Pancreas (tissue), 10 donors: ENCODE results near the gene TAB3. TPM values are rescaled to one million over a fixed set of nuclear protein-coding genes. Genes with fewer than 3 reads are reported as not detected.
"Not testable (repeated sequence)": the region's sequence is repeated elsewhere in the genome, so short reads cannot be mapped to it uniquely, and the experiment has no call there.

Experiments used
- ATAC-seq, 4 donors: fragments of 200-7000 bp; cut with Tn5 transposase; one replicate each; pipeline versions ENCODE4 v1.8.0 to v1.9.1; 2020; ENCODE audit warnings: mild to moderate bottlenecking in 4 of 4, moderate library complexity in 4 of 4
- DNase-seq, 6 donors: peaks; one replicate each; pipeline ENCODE4 v3.0.0-alpha.2; 2020
- FAIRE-seq: peaks from 2 replicates; lab custom pipeline; 2012; peaks lifted over from hg19 to GRCh38; lab: Jason Lieb, UNC
- H3K27ac ChIP-seq, 4 donors: fragments of 200-600 bp; sonication (generic); 1 replicate in 3 of 4; 2 replicates in 1 of 4; pipeline versions ENCODE4 v1.5.0 to v1.8.0; 2020
- H3K27me3 ChIP-seq, 4 donors: fragments of 200-600 bp; one replicate each; pipeline ENCODE4 v1.8.0; 2021
- H3K36me3 ChIP-seq, 3 donors: fragments of 200-600 bp; sonication (generic) in 1 of 3; one replicate each; pipeline versions ENCODE4 v1.5.0 to v1.8.0; 2020 to 2021
- H3K4me1 ChIP-seq, 3 donors: fragments of 200-600 bp; one replicate each; pipeline ENCODE4 v1.8.0; 2021
- H3K4me3 ChIP-seq, 4 donors: fragments of 200-600 bp; sonication (generic) in 2 of 4; one replicate each; pipeline versions ENCODE4 v1.5.0 to v1.8.0; 2020 to 2021
- H3K9me3 ChIP-seq, 4 donors: fragments of 200-600 bp; one replicate each; pipeline ENCODE4 v1.8.0; 2021
- CTCF ChIP-seq, 4 donors: fragments of 200-600 bp; sonication (generic) in 3 of 4; IDR thresholded peaks; one replicate each; pipeline versions ENCODE4 v1.5.0 to v1.8.0; 2021; ENCODE audit warnings: antibody characterized with exemption in 4 of 4
- WGBS, 2 donors: extraction: QIAGEN DNeasy Blood & Tissue Kit; methylation state at CpG; one replicate each; pipeline ENCODE4 v1.1.7; 2013; 5-methylcytosine and 5-hydroxymethylcytosine counted together
- intact Hi-C, 3 donors: fragments of 100-400 bp; cut with DNase I; formaldehyde crosslinking; loops; one replicate each; pipeline versions ENCODE4 v1.11.1 to v1.14.2; 2022
- polyA plus RNA-seq, 2 donors: library from polyadenylated mRNA; stranded (reverse); fragments of 200-250 nt; gene quantifications; one replicate each; pipeline ENCODE4 v1.2.3, GENCODE V29; 2013
- total RNA-seq, 6 donors: library from RNA; stranded (reverse); fragmentation: NEBNext Ultra II Directional in 4 of 6; extraction: Animal tissue kit (Norgen Biotek cat#: 25700) in 4 of 6; gene quantifications; one replicate each; pipeline versions ENCODE4 v1.2.1 to v1.2.4, GENCODE V29; 2021 to 2023
- donor health status: healthy with polysubstance abuse.
- donor health status: DM: no; HTN: no; CAD: no; lungs with moderate emphysema.
- donor health status: DM: no; HTN: no; CAD: no.
- donor health status: control.
- donor health status: control.
- donor health status: Bipolar disorder and iron deficiency.
- donor health status: DM: yes; HTN: yes; CAD: no.
- donor health status: DM: no; HTN: no; CAD: no.
- donor health status: DM: no; HTN: no; CAD: no.
- donor health status: DM: yes; HTN: yes; CAD: no.

Gene TAB3
- total and polyA plus RNA-seq, 8 donors: 10.2 to 17.3 (median 13.7) TPM

GRCh38 chrX:30798810-30799209 is 90.2 kb downstream of the TAB3 start:
- ATAC-seq (no peak), DNase-seq (no peak), FAIRE-seq (no peak)
- Histone ChIP-seq H3K9me3 (no peaks in the 10 kb centered on the region), H3K36me3 (no peaks in the 10 kb centered on the region), H3K27ac (no peak overlapping the region), H3K4me3 (no peak overlapping the region), H3K27me3 (no peaks in the 10 kb centered on the region), H3K4me1 (no peaks in the 10 kb centered on the region)
- intact Hi-C loops: no loop called here
- no peak for TF ChIP-seq CTCF (IDR thresholded peaks at IDR 0.05)
- WGBS, 2 donors: 78% methylated on average over 3 of the region's 3 CpGs

- H3K36me3 ChIP-seq, H3K27ac ChIP-seq, H3K4me3 ChIP-seq, FAIRE-seq, H3K9me3 ChIP-seq, intact Hi-C loops, ATAC-seq, DNase-seq, H3K27me3 ChIP-seq, H3K4me1 ChIP-seq: not testable (repeated sequence)
- WGBS, 2 donors: 43 to 48% methylated on average over 1 of the region's 1 CpG
Observed at GRCh38 chrX:30797301-30797700, 91.8 kb downstream of the TAB3 start.

- intact Hi-C loops: no loop called here
- ATAC-seq: no peak
- no peaks in the 10 kb centered on the region for H3K27me3 ChIP-seq
- no peak overlapping the region for H3K4me3 ChIP-seq
- no peak overlapping the region for H3K27ac ChIP-seq
- 62 to 71% methylated on average over 6 of the region's 6 CpGs for WGBS, 2 donors
- peak in 1 of 6 donors; percentile 35 for DNase-seq
- no peaks in the 10 kb centered on the region for H3K4me1 ChIP-seq
- no peak for FAIRE-seq
- TF ChIP-seq CTCF (IDR thresholded peaks at IDR 0.05): no peak
- H3K9me3 ChIP-seq: no peaks in the 10 kb centered on the region
- no peaks in the 10 kb centered on the region for H3K36me3 ChIP-seq
Observed at GRCh38 chrX:30795981-30796958, 92.8 kb downstream of the TAB3 start.

GRCh38 chrX:30794497-30794896 is 94.6 kb downstream of the TAB3 start:
- no peaks in the 10 kb centered on the region for H3K4me1 ChIP-seq
- no peak overlapping the region for H3K27ac ChIP-seq
- FAIRE-seq (no peak), ATAC-seq (no peak), DNase-seq (no peak)
- intact Hi-C loops: no loop called here
- no peak overlapping the region for H3K4me3 ChIP-seq
- WGBS, 2 donors: 76 to 77% methylated on average over 2 of the region's 2 CpGs
- H3K36me3 ChIP-seq: no peaks in the 10 kb centered on the region
- no peaks in the 10 kb centered on the region for H3K27me3 ChIP-seq
- TF ChIP-seq CTCF (IDR thresholded peaks at IDR 0.05): no peak
- H3K9me3 ChIP-seq: no peaks in the 10 kb centered on the region

GRCh38 chrX:30793767-30794103 is 95.3 kb downstream of the TAB3 start:
- Histone ChIP-seq H3K9me3 (no peaks in the 10 kb centered on the region), H3K4me1 (no peaks in the 10 kb centered on the region), H3K27me3 (no peaks in the 10 kb centered on the region), H3K4me3 (no peak overlapping the region), H3K36me3 (no peaks in the 10 kb centered on the region), H3K27ac (no peak overlapping the region)
- ATAC-seq: no peak
- DNase-seq: no peak
- intact Hi-C loops: no loop called here
- 84 to 92% methylated on average over 1 of the region's 1 CpG for WGBS, 2 donors
- FAIRE-seq: no peak
- no peak for TF ChIP-seq CTCF (IDR thresholded peaks at IDR 0.05)
